GM21528 (cell line): ENCODE results near the gene PTTG1.

Source experiments
- ATAC-seq: cut with Tn5 transposase; IDR thresholded peaks from one replicate; pipeline ENCODE4 v1.9.1; 2021; ENCODE audit warnings: mild to moderate bottlenecking, moderate library complexity; ENCODE audit not compliant: unreplicated experiment, low FRiP score

Gene PTTG1

DNA sequence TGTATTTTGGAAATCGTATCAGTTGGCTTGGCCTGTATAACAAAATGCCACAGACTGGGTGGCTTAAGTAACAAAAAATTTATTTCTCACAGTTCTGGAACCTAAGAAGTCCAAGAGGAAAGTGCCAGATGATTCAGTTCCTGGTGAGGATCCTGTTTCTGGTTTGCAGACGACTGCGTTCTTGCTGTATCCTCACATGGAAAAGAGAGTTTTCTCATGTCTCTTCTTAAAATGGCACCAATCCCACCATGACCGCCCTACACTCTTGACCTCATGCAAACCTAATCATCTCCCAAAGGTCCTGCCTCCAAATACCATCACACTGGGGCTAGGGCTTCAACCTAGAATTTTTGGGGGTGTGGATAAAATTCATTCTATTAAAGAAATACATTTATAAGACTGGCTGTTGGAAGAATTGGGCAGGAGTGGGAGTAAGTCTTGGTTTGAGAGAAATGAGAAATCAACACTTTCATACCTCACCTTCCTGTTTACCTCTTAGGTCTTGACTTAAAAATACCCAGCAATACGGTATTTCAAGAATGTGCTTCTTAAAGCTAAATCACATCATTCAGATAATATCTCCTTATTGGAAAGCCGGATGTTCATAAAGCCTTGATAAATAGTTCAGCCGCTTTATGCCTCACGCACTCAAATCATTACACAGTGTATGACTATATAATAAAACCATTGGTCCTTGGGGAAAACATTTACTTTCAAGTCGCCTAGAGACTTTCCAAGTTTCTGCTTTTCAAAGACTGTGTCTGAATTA is 28.7 kb downstream of the PTTG1 start:
- ATAC-seq: no peak

DNA sequence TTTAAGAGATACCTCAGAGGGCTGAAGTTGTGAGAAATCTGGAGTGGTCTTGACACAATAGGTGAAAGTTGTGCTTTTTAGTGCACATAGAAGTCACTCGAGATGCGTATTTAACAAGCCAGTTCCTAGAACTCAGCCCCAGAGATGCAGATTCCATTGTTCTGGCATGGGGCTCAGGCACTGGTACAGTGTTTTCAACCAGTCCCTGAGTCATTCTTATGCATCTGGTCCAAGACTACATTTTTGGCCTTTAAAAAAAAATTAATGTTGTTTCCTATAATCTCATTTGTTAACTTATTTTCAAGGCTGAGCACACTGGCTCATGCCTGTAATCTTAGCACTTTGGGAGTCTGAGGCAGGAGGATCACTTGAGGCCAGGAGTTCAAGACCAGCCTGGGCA is 29.6 kb downstream of the PTTG1 start:
- ATAC-seq: no peak

DNA sequence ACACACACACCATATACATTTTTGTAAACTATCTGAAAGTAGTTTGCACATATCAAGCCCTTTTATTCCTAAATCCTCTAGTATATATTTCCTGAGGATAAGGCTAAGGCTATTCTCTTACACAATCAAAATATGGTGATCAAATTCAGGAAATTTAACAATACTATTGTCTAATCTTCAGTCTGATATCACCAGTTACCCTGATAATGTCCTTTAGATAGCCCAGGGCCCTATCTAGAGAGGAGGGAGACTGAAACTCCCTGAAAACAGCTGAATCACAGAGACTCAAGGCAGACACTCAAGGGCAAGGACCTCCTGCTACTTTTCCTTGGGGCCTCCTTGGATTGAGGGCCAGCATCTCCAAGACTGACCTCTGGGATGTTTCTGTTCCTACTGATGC is 30.4 kb downstream of the PTTG1 start:
- no peak for ATAC-seq

DNA sequence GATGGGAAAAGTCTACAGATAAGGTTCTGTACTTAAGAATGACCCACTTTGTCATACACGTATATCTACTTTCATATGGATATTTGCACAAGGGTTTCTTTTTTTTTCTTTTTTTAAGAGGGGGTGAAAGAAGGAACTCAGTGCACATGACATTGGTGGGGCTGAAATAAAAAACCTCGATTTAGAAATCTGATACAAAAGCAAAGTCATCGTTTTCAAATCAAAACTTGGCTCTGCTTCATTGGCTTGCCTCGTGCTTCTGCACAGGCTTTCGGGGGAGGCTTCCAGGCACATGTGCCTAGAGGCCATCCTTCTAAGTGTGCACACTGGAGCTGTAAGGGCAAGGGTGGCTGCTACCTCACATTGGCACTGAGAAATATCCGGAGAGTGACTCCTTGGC is 31.1 kb downstream of the PTTG1 start:
- ATAC-seq: no peak

DNA sequence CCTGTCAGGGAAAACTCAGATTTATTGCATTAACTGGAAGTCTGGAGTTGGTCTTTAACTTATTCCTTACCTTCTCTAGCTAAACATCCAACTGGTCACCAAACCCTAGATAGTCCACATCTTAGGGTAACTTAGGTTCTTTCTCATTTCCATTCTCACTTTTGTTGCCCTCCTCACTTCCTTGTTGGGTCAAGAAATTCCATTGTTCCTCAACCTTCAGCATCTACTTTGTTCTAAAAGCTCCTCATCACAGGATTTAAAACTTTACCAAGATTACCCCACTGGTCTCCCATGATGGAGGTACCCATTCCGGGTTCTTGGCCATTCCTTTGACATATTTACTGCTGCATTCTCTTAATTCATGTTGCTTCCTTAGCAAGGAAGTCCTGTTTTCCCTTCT is 32.1 kb downstream of the PTTG1 start:
- ATAC-seq: no peak

DNA sequence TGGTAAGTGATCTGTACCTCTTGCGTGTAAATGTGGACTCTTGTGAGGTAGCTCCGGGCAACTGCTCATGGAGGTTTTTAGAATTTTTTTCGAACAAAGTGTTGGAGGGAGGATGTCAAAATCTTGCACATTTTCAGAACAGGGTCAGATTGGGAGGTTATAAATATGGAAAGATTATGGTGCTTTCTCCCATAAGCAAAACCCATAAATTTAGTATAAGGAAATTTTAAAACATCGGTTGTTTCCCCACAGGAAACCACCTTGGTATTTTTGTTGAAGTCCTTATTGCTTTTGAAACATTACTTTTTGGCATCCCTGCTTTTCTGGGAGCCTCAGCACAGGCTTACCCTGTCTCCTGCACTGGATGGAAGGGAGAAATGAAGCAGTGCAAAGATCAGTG is 33.9 kb downstream of the PTTG1 start:
- no peak for ATAC-seq

DNA sequence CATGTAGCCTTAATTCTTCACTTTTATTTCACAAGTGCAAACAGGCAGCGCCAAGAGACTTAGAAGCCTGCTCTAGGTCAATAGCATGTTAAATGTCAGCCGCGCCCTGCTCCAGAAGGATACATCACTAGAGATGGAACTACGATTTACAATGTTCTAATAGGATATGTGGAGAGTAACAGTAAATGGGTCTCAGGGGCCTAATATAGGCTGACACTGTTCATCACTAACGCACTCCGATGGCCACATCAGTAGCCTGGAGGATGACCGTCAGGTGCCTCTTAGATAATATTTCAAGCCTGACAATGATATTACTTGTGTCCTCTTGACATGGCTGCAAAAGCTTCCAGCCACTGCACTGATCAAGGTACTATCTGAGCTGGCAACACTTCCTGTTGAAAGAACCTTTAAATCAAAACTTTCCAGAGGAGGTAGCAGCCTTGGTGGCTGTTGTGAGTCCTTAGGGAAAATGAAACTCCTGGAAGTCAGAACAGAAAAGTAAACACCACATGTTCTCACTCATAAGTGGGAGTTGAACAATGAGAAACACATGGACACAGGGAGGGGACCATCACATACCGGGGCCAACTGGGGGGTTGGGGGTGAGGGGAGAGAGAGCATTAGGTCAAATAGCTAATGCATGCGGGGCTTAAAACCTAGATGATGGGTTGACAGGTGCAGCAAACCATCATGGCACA is 35.0 kb downstream of the PTTG1 start:
- no peak for ATAC-seq

DNA sequence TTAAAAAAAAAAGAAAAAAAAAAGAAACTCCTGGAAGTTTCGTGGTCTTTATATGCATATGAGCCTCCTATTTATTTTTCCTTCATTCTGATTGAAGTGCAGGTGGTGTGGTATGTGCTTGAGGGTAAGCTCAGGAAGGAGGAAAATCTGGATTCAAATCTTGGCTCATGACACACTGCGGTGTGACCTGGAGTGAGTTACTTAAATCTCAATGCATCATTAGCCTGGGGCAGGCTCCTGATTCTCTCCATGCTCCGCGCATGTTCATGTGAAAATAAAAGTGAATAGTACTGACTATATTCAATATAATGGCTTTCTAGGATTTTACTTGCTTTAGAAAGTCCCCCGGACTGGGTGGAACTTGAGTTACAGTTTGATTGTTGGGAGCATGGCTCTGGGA is 35.6 kb downstream of the PTTG1 start:
- ATAC-seq: no peak

DNA sequence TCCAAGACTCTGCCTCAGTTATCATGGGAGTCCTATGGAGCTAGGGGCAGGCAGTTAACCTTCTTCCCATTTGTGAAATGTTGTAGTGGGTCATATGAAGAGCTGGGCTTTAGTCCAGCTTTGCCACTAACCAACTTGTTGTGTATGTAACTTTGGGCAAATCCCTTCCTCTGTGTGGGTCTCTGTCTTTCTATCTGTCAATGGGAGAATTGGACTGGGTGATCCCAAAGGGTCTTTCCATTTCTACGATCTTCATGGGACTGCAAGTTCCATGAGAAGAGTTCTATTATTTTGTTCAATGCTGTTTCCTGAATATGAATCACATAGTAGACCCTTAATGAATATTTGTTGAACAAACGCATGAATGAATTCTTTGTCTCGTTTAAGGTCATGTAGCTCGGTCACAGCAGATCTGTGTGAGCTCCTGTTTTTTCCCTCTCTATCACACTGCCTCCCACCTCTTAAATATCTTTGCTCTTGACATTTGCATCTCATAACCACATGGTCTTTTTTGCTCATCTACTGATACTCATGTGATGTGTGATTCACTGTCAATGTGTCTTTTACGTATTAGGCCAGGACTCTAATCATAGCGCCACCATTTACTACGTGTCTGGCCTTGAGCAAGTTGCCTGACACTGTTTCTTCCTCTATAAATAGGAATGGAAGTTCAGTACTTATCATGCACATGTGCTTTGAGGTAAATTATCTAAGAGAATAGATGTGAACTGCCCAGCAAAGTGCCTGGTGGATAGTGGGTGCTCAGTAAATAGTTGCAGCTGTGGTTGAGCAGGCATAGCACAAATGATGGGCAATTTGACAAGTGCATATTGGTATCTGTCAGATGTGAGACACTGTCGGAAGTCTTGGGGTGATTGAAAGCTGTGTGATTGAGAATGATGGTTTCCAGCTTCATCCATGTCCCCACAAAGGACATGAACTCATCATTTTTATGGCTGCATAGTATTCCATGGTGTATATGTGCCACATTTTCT is 37.4 kb downstream of the PTTG1 start:
- ATAC-seq: peak; percentile 69

DNA sequence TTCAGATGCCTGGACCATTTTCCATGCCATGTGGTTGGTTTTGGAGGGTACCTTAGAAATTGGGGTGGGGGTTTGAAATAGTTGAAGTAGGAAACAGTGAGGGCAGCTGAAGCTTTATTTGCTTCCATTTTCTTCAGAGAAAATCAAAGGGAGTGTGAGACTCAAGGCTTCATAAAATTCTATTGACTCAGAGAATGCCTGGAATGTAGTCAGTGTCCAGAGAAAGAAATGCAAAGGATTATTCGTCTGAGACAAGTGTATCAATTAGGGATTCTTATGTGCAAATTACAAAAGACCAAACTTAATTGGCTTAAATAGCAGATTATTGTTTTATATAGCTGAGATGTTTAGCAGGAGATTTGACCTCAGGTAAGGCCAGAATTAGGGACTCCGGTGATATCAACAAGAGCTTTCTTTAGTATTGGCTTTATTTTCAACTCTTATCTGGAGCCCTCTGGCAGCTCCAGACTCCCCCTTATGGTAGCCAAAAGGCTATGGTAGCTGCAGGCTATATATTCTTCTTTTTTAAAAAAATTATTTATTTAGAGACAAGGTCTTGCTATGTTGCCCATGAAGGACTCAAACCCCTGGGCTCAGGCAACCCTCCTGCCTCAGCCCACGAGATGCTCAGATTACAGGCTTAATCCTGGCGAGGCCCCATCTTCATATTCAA is 38.9 kb downstream of the PTTG1 start:
- ATAC-seq: no peak

DNA sequence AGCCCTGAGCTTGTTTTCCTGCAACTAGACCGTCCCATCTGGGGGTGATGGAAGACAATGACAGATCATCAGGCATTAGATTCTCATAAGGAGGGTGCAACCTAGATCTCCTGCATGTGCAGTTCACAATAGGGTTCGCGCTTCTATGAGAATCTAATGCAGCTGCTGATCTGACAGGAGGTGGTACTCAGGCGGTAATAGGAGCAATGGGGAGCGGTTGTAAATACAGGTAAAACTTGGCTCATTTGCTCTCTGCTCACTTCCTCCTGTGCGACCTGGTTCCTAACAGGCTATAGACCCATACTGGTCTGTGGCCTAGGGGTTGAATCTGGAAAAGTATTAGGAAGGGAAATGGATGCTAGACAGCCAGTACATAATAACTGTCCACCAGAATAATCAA is 39.7 kb downstream of the PTTG1 start:
- ATAC-seq: no peak

DNA sequence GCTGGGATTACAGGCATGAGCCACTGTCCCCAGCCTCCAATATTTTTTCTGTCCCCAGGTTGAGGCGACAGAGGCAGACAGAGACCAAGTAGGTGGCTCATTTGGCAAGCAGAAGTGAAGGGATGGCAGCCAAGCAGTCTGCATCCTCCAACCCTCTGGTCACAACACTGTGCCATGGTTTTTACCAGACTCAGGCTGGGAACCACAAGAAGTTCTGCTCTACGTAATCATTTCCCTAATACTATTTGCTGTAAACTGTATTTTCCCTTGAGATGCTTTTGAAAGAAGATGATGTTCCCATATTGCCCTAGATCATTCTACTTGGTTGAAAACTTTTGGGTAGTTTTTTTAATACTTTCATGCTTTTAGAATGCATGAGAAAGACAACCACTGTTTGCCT is 40.5 kb downstream of the PTTG1 start:
- peak; percentile 37 for ATAC-seq

DNA sequence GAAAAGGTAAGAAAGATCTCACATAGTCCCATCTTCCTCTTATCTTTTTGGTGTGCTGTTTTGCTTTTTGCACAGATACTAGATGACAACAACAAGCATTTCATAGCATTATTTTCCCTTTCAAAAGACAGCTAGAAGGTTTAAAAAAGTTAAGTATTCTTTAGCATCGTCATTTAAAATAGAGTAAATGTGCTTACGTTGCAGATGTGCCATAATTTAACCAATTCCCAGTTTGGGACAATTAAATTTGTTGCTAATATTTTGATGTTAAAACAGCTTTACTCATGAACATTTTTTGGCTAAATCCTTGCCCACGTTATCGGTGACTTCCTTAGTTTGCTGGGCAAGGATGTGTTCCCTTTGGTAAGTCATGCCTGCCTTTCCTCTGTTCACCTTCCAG is 41.6 kb downstream of the PTTG1 start:
- ATAC-seq: no peak

DNA sequence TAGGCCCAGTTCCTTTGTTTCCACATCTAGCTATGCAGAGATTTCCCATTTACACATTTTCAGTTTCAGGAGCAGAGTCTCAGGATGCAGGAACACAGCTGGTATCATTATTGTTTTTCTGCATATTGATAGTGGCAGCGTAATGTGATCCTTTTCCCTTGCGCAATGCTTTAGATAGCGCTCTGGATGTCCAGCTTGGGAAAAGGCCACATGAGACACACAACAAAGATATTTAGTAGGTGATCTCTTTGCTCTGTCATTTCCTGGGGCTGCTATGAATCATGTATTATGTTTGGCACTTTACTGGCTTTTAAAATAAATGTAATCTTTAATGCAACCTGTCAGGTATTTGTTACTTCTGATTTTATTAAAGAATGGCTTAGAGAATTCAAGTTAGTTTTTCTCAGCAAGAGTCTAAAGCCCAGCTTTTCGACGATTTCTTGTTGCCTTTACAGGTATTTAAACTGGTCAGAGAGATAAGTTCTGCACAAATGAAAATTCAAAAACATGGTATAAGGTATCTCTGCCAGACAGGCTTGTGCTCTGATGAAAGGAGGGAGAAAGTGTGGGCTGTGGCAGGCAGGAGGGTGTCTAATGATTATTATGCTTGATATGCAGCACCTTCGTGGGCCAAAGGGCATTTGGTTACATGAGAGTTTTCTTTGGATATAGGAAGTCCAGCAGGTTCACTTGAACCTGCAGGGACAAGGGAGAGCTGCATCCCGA is 42.2 kb downstream of the PTTG1 start:
- ATAC-seq: no peak

DNA sequence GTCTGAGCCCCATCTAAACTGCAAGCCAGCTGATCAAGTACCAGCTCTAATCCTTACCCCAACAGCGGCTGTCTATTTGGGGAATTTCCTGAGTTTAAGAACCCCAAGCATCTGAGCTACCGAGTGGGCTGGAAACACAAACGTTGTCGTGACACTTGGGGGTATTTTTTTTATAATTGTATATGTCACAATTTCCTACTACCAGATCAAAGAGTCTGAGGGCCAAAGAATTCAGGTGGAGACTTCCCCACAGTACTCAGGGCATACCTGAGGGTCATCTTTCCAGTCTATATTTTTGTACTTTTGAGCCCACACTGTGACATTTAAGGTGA is 42.8 kb downstream of the PTTG1 start:
- ATAC-seq: no peak

DNA sequence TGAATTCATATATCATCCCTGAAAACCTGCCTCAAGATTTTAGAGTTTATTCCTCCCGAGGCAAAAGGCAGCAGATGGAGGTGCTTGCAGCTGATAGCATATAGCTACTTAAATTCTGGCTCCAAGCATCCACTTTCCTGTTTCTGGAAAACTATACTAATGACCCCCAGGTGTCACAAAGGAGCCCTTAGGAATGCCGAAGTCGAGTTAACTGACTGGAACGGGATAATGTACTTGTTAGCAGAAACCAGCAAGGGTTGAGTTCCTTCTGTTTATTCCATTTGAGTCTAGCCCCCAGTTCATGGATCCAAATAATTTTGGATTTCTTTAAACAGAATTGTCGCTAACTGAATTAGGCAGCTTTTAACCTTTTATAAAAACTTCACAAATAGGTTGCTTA is 44.5 kb downstream of the PTTG1 start:
- no peak for ATAC-seq

DNA sequence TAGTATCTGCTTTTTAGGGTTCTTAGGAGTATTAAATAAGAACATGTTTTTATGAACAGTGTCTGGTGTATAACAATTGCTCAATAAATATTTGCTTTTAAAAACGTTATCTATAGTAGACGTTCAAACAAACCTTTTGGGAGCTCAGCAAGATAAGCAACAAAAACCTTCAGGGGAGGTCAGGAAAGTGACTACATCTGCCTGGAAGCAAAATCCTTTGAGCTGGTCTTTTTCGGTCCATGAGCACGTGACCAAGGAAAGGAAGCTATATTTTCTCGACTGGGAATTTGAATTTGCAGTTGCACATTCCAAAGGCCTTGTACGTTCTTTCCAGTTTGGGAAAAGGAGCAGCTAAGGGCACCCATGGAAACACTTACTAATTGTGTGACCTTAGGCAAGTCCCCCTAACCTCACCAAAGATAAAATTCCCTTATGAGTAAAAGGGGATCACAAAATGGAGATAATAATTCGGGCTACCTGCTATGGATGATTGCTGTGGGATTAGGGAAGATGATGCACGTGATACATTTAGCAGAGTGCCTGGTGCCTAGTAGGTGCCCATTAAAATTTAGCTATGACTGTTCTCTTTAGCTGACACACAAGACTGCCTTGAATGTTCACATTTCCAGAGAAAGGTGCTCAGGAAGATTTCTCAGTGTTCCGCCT is 45.4 kb downstream of the PTTG1 start:
- no peak for ATAC-seq

DNA sequence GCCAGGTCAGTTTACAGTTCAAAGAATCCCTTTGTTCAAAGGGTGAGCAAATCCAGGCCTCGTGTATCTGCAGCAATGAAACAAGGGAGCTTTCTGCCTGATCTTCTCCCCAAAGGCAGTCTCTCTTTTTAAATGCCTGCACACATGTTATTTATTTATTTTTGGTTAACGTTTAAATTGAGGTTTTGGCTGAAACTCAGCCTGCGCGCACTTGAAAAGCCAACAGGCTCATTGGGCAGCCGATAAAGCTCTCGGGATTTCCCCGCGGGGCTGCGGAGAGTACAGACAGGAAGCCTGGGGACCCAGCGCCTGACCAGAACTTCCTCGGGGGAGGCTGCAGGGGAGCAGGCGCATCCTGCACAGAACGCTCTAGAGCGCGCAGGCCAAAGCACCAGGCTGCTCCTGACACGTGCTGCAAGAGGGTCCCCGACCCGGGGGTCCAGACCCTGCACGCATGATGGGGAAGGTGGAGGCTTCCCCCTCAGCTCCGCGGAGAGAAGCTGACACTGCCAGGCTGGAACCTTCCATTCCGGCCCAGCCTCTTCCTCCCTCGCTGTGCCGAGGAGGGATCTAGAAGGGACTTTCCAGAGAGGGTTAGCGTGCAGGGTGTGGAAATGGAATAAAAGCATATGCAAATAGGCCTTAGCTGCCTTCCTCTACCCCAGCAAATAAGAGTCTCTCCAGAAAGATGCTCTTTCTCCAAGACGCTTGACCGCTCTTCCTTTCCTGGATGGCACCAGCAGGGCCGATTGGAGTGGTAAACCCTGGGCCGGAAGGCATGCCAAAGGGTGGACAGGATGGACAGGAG is 46.1 kb downstream of the PTTG1 start:
- peak; percentile 94 for ATAC-seq
